Erythroblast (primary cell): ENCODE data around the gene CAVIN4.

Experiments
- GATA1 ChIP-seq: IDR thresholded peaks from 2 replicates; pipeline ENCODE4 v1.6.1; 2011; ENCODE audit warnings: low read depth, mild to moderate bottlenecking, control low read depth, low read length, moderate library complexity
- POLR2A ChIP-seq: IDR thresholded peaks from 2 replicates; pipeline ENCODE4 v1.6.1; 2011; ENCODE audit warnings: mild to moderate bottlenecking, low read length

DNA sequence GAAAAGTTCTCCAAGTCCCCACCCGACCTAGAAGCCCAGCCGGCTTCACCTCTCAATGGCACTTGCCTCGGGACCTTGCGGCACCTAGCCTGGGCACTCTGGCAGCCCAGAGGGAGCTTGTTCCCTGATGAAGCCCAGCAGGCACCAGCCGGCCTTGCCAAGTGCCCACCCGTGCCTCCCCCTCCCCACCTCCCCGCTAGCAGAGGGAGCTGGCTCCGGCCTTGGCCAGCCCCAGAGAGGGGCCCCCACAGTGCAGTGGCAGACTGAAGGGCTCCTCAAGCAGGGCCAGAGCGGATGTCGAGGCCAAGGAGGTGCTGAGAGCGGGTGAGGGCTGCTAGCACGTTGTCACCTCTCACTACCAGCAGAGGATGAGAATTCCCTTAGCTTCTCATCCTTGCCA lies 37.6 kb upstream of the CAVIN4 start:
- no peak for TF ChIP-seq POLR2A
- no peak for TF ChIP-seq GATA1
